HUES48 (cell line): ENCODE data around the gene RNF157.
"Not testable (repeated sequence)": the region's sequence is repeated elsewhere in the genome, so short reads cannot be mapped to it uniquely, and the experiment has no call there.

ENCODE experiments used
- H3K27ac ChIP-seq: one replicate; pipeline ENCODE4 v1.7.0; 2013; ENCODE audit warnings: low read depth, low read length, inconsistent platforms
- H3K27me3 ChIP-seq: 2 replicates; pipeline ENCODE4 v1.6.1; 2013; ENCODE audit warnings: mild to moderate bottlenecking, low read length; ENCODE audit not compliant: control insufficient read depth, insufficient read depth
- H3K36me3 ChIP-seq: 2 replicates; pipeline ENCODE4 v1.6.1; 2013; ENCODE audit warnings: low read length; ENCODE audit not compliant: control insufficient read depth, insufficient read depth
- H3K4me1 ChIP-seq: 2 replicates; pipeline ENCODE4 v1.6.1; 2013; ENCODE audit warnings: mild to moderate bottlenecking, low read length; ENCODE audit not compliant: control insufficient read depth, insufficient read depth
- H3K4me3 ChIP-seq: 2 replicates; pipeline ENCODE4 v1.5.1; 2013; ENCODE audit warnings: mild to moderate bottlenecking, low read depth, low read length
- H3K9ac ChIP-seq: 2 replicates; pipeline ENCODE4 v1.6.1; 2013; ENCODE audit warnings: mild to moderate bottlenecking, low read depth, low read length, moderate library complexity
- H3K9me3 ChIP-seq: 2 replicates; pipeline ENCODE4 v1.6.1; 2013; ENCODE audit warnings: low read length; ENCODE audit not compliant: control insufficient read depth, insufficient read depth

RNF157 gene

DNA sequence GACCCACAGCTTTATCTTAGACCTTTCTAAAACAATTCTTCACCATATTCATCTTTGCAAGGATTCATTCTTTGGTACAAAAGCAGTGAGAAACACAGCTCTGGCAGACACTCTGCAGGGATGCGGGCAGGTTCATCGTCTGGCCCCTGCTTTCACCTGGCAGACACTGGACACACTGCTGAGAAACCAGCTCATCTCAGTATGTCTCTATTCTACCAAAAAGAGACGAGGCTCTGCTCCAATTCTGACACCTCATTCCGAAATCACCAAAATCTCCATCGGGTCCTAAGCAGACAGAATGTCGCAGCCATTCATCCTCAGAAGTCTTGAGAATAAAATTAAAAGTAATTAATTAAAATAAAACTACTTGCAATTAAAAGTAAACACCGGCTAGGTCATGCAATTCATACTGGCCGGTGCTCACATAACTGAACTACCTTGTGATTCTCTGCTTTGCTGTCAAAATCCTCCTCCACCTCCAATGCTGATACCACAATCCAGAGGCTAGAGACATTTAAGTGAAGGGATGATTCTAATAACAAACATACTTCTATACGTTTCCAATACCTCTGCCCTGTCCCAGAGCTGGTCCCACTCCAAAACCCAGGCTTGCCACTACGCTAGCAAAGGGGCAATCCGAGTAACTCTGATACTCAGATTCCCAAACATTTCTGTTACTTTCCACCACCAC, 1.3 kb downstream of the RNF157 start:
- Histone ChIP-seq H3K36me3 (no peaks in the 10 kb centered on the region), H3K9me3 (no peaks in the 10 kb centered on the region), H3K4me3 (no peak overlapping the region), H3K9ac (no peak overlapping the region), H3K27ac (no peak overlapping the region), H3K27me3 (peaks cover 57% of the 10 kb centered on the region), H3K4me1 (no peaks in the 10 kb centered on the region)

DNA sequence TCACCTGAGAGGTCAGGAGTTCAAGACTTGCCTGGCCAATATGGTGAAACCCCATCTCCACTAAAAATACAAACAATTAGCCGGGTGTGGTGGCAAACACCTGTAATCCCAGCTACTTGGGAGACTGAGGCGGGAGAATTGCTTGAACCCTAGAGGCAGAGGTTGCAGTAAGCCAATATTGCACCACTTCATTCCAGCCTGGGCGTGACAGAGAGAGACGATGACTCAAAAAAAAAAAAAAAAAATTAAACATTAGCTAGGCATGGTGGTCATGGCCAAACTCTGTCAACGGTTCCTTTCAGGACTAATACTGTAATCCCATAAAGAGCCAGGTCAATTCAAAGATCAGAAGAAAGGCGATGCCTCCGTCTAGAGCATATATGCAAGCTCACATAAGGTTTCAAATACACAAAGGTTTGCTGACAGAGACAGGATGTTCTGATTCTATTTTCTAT, 2.4 kb downstream of the RNF157 start:
- H3K4me1 ChIP-seq, result no peaks in the 10 kb centered on the region
- no peaks in the 10 kb centered on the region for H3K9me3 ChIP-seq
- H3K27ac ChIP-seq, result no peak overlapping the region
- no peak overlapping the region for H3K9ac ChIP-seq
- H3K4me3 ChIP-seq, result no peak overlapping the region
- no peaks in the 10 kb centered on the region for H3K36me3 ChIP-seq
- H3K27me3 ChIP-seq, result peaks cover 49% of the 10 kb centered on the region

DNA sequence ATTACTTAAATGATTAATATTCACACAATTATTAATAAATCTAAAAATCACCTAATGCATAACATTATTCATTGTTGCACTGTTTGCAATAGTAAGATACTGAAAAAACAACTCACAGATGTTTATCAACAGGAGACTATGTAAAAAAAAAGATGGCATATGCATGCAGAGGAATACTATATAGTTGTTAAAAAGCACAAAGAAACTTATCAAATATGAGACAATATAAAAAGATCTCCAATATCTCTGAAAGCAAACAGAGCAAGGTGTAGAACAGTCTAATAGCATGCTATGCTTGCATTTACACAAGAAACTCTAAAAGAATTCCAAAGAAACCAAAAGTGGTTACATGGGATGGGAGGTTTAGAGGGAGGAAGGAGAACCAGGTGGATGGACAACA, 3.7 kb downstream of the RNF157 start:
- H3K9ac ChIP-seq, result no peak overlapping the region
- peaks cover 36% of the 10 kb centered on the region for H3K27me3 ChIP-seq
- no peaks in the 10 kb centered on the region for H3K4me1 ChIP-seq
- no peaks in the 10 kb centered on the region for H3K36me3 ChIP-seq
- H3K9me3 ChIP-seq, result no peaks in the 10 kb centered on the region
- no peak overlapping the region for H3K4me3 ChIP-seq
- H3K27ac ChIP-seq, result no peak overlapping the region

DNA sequence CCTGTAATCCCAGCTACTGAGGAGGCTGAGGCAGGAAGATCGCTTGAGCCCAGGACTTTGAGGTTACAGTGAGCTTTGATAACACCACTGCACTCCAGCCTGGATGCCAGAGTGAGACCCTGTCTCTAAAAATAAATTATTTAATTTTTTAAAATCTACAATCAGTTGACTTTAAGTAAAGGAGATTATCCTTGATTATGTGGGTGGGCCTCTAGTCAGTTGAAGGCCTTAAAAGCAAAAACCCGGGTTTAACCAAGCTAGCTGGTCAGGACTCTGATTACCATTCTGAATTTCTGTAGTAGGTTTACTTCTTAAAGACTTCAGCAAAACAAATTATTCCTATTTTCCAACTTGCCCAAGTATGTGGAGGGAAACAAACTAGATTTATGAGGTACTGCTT, 4.4 kb downstream of the RNF157 start:
- no peak overlapping the region for H3K27ac ChIP-seq
- no peaks in the 10 kb centered on the region for H3K36me3 ChIP-seq
- no peaks in the 10 kb centered on the region for H3K4me1 ChIP-seq
- no peak overlapping the region for H3K4me3 ChIP-seq
- H3K9me3 ChIP-seq, result no peaks in the 10 kb centered on the region
- no peak overlapping the region for H3K9ac ChIP-seq
- H3K27me3 ChIP-seq, result peaks cover 29% of the 10 kb centered on the region

DNA sequence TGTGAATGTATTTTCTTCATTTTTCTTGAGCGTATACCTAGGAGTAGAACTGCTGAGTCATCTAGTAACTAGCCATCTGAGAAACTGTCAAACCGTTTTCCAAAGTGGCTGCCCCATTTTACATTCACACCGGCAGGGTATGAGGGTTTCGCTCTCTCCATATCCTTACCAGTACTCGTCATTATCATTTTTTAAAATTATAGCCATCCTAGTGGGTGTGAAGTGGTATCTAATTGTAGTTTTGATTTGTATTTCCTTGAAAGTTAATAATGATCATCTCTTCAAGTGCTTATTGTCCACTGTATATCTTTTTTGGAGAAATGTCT, 6.0 kb downstream of the RNF157 start:
- Histone ChIP-seq H3K27ac (no peak overlapping the region), H3K4me1 (no peaks in the 10 kb centered on the region), H3K9me3 (no peaks in the 10 kb centered on the region), H3K4me3 (no peak overlapping the region), H3K36me3 (no peaks in the 10 kb centered on the region), H3K9ac (no peak overlapping the region), H3K27me3 (peaks cover 18% of the 10 kb centered on the region)

DNA sequence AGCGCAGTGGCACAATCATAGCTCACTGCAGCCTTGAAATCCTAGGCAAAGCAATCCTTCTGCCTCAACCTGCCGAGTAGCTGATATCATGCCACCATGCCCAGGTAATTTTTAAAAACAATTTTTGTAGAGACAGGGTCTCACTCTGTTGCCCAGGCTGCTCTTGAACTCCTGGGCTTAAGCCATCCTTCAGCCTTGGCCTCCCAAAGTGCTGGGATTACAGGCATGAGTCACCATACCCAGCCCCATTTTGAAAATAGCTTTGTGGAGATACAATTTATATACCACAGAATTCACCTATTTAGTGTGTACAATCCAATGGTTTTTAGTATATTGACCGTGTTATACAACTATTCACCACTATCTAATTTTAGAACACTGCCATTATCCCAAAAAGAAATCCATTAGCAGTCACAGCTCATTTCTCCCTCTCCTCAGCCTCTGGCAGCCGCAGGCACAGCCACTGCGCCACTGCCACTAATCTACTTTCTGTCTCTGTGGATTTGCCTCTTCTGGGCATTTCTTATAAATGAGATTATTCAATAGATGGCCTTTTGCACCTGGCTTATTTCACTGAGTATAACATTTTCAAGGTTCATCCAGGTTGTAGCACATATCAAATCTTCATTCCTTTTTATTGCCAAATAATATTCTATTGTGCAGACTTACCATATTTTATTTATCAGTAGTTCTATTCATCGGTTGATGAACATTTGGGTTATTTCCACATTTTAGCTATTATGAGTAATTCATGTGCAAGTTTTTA, 6.5 kb downstream of the RNF157 start:
- H3K27me3 ChIP-seq, result peaks cover 12% of the 10 kb centered on the region
- H3K4me3 ChIP-seq, result no peak overlapping the region
- H3K9ac ChIP-seq, result no peak overlapping the region
- no peaks in the 10 kb centered on the region for H3K9me3 ChIP-seq
- H3K27ac ChIP-seq, result no peak overlapping the region
- H3K36me3 ChIP-seq, result no peaks in the 10 kb centered on the region
- no peaks in the 10 kb centered on the region for H3K4me1 ChIP-seq

DNA sequence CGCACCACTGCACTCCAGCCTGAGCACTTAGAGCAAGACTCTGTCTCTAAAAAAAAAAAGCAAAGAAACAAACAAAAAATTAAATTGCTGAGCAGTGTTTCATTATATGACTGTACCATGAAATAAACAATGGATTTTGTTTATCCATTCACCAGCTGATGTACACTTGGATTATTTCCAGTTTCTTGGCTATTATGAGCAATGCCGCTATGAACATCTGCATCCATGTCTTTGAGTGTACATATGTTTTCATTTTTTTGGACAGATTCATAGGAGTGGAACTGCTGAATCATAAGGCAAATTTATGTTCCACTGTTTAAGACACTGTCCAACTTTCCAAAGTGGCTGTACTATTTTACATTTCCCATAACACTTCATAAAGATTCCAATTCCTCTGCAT, 8.0 kb downstream of the RNF157 start:
- Histone ChIP-seq H3K27me3 (no peaks in the 10 kb centered on the region), H3K9ac (no peak overlapping the region), H3K36me3 (no peaks in the 10 kb centered on the region), H3K27ac (no peak overlapping the region), H3K4me1 (no peaks in the 10 kb centered on the region), H3K4me3 (no peak overlapping the region), H3K9me3 (no peaks in the 10 kb centered on the region)

DNA sequence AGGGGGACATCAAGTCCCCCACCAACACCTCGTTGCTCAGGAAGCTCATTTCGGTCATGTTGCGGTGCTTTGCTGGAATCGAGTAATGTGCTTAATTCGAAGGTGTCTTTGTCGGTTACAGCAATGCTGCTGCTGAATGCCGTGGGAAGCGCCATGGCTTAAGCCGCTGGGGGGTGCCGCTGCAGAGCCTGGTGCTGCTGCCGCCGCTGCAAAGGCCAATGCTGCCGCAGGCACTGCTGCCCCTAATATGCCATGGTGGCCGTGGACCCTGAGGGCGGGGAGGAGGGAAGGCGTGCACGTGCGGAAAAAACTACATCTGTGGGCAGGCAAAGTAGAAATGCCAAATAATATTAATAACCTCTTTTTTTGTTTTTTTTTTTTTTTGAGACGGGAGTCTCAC, 13.5 kb downstream of the RNF157 start:
- not testable (repeated sequence) for H3K9ac ChIP-seq

DNA sequence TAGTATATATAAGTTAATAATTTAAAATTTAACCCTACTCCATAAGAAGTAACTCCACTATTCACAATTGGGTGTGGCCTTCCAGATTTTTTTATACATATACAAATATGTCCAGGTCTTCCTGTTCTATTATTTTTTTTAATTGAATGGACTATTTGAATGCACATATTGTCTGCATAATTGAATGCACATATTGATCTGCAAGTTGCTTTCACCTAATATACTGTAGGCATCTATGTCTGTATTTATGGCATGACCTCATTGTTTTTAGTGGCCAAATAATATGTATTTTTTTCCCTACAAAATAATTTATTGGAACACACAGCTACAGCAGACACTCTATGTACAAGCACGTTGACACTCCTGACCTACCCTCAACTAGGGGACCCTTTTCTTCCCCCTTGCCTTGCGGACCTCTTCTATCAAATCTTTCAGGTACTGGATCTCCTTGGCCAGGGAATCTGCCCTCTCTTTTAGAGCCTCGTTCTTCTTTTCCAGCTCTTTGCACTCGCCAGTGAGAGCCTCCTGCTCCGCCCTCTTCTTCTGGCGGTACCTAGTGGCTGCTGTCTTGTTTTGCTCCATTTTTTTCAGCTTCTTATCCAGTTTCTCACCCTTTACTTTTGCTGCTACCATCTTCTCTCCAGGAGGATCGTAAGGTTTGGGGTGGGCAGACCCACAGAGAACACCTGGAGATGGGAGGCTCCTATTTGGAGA, 14.8 kb downstream of the RNF157 start:
- not testable (repeated sequence) for H3K4me1 ChIP-seq, H3K4me3 ChIP-seq, H3K9ac ChIP-seq, H3K9me3 ChIP-seq, H3K27ac ChIP-seq, H3K27me3 ChIP-seq, H3K36me3 ChIP-seq

More for the DNA sequence above, 13.5 kb downstream of the RNF157 start:
- not testable (repeated sequence) for H3K4me3 ChIP-seq, H3K4me1 ChIP-seq, H3K9me3 ChIP-seq, H3K36me3 ChIP-seq, H3K27me3 ChIP-seq, H3K27ac ChIP-seq

DNA sequence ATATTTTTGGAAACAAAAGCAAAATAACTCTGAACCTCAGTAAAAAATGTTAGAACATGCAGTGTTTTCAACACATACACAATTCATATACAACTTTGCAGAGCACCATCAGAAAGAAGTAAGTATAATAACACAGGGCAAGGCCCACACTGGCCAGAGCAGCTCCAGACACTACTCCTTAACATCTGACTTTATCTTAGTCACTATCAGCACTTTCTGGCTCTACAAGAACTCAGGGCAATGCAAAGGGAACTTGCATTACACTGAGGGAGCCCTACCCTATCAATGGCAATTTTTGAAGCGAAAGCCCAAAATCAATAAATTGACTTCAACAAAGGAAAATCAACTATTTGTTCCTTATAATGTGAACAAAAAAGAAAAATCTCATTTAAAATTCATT, 16.5 kb downstream of the RNF157 start:
- no peaks in the 10 kb centered on the region for H3K9me3 ChIP-seq
- H3K9ac ChIP-seq, result no peak overlapping the region
- H3K36me3 ChIP-seq, result no peaks in the 10 kb centered on the region
- no peaks in the 10 kb centered on the region for H3K4me1 ChIP-seq
- H3K27me3 ChIP-seq, result no peaks in the 10 kb centered on the region
- H3K4me3 ChIP-seq, result no peak overlapping the region
- H3K27ac ChIP-seq, result no peak overlapping the region
